RPMI8226 (cell line): Measurements from ENCODE around the gene IL32.

Experiments used
- DNase-seq: peaks from one replicate; pipeline ENCODE4 v3.0.0-alpha.2; 2015

IL32 gene

GRCh38 chr16:3027983-3028715 is 37.3 kb upstream of the IL32 start:
- peak; percentile 97 for DNase-seq

GRCh38 chr16:3028716-3029319 is 36.6 kb upstream of the IL32 start:
- no peak for DNase-seq

DNA sequence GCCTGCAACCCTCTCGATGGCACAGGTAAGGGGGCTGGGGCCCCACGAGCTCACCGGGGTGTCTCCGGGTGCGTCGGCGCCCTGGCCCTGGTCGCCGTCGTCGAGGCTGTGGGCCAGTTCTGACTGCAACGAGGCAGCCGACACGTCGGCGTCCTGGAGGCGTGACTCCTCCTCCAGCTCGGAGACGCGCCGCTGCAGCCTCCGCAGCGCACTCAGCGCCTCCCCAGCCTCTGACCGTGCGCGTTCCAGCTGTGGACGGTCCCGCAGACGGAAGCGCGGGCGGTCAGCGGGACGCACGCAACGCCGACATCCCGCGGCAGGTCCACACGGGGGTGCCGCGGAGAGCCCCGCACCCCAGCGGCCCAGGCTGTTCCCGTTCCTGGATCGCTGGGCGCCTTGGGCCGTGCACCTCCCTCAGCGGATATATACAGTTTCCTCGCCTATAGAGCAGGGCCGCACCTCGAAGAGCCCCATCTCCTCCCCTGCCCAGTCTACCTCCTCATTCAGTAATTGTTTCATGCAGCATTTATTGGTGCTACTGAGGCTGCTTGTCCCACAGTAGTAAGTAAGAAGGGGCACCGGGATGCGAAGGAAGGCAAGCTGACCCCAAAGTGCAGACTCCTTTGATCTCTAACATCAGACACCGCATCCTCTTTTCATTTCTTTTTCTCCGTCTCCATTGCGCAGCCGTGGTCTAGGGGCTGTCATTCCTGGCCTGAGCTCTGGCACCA is 35.8 kb upstream of the IL32 start:
- peak; percentile 74 for DNase-seq

DNA sequence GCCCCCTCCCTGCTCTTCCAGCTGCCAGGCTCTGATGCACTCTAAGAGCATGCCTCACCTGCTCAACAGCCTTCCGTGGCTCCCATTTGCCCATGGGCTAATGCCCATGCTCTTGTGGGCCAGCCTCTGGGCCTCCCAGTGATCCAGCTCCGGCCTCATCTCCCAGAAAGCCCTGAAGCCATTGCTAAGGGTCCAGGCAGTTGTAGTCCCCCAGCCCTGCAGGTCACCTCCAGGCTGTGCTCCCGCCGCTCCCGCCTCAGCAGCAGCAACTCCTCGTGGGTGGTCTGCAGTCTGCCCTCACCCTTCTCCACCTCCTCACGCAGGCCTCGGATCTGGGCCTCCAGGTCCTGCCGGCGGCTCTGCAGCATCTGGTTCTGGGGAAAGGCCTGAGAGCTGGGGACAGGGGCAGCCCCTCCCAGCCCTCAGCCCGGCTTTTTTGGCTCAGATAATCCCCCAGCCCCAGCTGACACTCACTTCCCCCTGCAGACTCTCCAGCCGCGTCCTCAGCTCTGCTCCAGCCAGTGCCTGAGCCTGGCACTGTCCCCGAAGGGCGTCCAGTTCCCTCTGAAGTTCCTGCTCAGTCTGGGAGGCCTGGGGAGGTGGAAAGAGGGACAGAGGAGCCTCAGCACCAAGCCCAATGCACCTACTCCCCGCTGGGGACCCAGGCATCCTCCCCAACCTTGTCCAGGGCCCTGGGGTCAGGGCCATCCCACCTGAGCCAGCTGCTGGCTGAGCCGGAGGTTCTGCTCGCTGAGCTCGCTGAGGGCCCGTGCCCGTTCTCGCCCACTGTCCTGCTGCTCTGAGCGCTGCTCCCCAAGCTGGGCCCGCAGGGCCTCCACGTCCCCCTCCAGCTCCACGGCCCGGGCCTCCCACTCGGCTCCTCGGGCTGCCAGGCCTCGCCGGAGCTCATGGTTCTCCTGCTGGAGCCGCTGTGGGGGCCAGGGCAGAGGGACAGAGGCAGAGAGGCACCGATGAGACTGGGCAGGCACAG is 34.9 kb upstream of the IL32 start:
- no peak for DNase-seq

- peak; percentile 43 for DNase-seq
These were observed 32.8 kb upstream of the IL32 start for GRCh38 chr16:3032624-3033023.

DNA sequence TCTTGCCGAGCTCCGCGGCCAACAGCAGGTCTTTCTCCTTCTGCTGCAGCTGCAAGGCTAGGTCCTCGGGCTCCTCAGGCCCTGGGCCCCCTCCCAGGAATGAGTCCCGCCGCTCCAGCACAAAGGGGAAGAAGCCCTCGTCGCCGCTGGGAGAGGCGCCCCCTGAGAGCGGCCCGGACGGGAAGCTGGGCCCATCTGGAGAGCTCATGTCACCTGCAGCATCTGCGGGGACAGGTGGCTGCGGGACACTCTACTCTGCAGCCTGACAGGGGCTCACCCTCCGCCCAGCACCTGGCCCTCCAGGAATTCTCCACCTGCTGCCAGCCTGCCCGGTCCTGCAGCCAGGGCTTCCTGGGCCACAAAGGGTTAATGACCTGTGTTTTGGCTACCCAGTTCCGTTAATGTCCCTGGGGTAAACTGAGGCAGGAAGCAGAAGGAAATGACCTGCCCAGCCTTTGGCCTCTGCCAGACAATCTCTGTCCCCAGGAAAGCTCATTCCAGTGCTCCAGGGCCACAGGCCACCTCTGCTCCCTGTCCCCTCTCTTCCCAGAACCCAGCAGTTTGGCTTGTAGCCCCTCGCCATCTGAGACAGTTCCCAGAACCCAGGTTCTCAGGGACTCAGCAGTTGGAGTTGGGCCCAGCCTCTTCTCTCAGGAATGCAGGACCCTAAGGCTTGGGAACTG is 30.0 kb upstream of the IL32 start:
- no peak for DNase-seq

- no peak for DNase-seq
These were observed 29.3 kb upstream of the IL32 start for GRCh38 chr16:3035972-3036725.

- no peak for DNase-seq
These were observed 28.6 kb upstream of the IL32 start, which contains the start of gene BICDL2 for GRCh38 chr16:3036726-3037315. TSS of gene BICDL2 (minus strand) at chr16:3036944. CDS start at chr16:3035496, 1,448 bp downstream.

DNA sequence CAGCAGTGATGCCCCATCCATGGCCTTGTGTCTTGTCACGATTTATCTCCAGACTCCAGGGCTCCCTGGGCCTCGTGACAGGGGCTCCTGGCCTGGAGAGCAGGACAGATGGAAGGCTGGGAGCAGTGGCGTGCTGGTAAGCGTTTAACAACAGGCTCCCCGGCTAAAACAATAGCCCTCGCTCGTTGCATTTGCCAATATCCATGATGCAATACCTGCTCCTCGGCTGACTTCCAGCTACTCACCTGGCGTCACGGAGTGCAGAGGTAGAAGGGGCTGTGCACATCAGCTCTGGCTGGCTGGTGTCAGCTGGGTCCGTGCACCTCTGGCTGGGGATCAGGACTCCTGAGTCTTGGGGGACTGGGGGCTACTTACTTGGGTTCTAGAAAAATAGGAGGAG is 27.2 kb upstream of the IL32 start:
- DNase-seq = peak; percentile 40

- DNase-seq = no peak
These were observed 26.5 kb upstream of the IL32 start for GRCh38 chr16:3038896-3039295.

- no peak for DNase-seq
These were observed 23.1 kb upstream of the IL32 start for GRCh38 chr16:3042376-3042775.

- no peak for DNase-seq
These were observed 20.7 kb upstream of the IL32 start for GRCh38 chr16:3044708-3045107.

DNA sequence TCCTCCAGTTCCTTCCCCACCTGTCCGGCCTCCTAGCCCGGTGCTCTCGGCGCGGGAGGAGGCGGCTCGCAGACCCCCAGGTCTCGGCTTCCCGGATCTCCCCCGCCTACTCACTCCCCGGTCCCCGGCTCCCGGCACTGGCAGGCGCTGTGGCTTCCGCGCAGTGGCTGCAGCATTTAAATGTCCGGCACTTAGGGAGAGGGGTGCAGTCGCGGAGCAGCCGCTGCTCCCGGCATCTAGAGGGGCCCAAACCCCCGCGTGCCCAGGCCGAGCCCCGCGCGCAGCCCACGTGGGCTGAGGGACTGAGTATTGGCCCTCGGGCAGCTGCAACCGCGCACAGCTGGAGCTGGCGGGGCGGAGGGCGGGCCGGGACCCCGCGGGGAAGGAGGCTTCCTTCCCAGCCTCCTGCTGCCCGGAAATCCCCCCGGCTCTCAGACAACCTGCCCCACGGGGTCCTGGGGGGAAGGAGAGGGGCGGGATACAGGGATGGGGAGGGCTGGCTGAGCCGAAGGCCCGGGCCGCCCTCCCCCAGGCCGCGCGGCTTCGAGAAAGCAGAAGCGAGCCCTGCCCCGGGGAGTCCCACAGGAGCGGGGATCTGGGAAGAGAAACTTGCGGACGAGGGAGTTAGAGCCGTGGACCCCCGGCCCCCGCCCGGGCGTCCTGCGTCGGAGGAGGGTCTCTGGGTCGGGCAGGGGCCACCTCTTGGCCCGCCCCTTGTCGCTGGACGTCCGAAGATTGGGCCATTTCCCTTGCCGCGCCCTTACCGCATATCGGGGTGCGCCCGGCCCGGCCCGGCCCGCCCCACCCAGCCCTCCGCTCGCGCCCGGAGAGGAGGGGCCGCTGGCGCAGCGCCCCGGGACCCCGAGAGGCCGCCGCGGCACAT is 19.4 kb upstream of the IL32 start, which contains the start of gene MMP25:
MMP25 (plus strand) TSS at position 804 of the 883 bp plus-strand sequence. CDS start 357 bp downstream, outside the sequence.
- peak; percentile 60 for DNase-seq

DNA sequence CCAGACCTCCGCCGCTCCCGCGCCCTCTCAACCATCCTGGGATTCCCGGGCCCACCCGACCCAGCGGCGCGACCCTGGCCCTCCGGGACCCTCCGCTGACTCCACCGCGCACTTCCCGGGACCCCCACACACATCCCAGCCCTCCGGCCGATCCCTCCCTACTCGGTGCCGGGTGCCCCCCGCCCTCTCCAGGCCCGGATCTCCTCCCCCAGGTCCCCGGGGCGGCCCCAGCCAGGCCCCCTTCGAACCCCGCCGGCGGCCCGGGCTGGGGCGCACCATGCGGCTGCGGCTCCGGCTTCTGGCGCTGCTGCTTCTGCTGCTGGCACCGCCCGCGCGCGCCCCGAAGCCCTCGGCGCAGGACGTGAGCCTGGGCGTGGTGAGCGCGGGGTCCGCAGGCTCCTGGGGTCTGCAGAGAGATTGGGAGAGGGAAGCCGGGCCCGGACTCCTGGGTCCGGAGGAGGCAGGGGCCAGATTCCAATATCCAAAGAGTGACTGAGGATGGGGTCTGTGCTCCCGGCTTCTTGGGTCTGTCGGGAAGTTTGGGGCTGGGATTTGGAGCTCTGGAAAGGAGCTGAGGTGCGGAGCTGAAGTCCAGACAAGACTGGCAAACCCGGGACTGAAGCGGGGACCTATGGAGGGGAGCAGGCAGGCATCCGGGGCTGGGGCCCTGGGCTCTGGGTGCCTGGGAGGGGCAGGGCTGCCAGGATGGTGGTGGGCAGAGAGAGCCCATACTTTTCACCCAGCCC is 18.6 kb upstream of the IL32 start:
- no peak for DNase-seq

DNA sequence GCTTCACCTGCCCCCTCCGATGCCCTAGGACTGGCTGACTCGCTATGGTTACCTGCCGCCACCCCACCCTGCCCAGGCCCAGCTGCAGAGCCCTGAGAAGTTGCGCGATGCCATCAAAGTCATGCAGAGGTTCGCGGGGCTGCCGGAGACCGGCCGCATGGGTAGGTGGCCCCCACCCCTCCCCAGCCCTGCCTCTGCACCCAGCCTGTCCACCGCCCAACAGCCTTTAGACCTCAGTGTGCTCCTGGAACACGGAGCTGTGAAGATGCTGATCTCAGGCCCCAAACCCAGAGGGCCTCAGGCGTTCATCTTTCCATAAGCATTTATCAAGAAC is 18.1 kb upstream of the IL32 start:
- DNase-seq = no peak

DNA sequence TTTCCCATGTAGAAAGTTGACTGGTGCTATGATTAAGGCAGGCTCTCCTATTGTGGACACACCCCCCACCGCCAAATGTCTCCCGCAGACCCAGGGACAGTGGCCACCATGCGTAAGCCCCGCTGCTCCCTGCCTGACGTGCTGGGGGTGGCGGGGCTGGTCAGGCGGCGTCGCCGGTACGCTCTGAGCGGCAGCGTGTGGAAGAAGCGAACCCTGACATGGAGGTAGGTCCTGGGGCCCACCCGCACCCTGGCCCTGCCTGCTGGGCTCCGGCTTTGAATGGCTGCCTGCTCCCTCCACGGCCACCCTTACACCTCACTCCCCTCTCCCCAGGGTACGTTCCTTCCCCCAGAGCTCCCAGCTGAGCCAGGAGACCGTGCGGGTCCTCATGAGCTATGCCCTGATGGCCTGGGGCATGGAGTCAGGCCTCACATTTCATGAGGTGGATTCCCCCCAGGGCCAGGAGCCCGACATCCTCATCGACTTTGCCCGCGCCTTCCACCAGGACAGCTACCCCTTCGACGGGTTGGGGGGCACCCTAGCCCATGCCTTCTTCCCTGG is 15.4 kb upstream of the IL32 start:
- no peak for DNase-seq

DNA sequence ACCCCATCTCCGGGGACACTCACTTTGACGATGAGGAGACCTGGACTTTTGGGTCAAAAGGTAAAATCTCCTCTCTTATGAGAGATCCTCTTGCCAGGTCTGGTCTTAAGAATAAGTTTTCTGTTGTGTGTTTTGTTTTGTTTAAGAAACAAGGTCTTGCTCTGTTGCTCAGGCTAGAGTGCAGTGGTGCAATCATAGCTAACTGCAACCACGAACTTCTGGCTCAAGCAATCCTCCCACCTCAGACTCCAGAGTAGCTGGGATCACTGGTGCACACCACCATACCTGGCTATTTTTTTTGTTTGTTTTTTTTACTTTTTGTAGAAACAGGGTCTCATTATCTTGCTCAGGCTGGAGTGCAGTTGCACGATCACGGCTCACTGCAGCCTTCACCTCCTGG is 15.0 kb upstream of the IL32 start:
- DNase-seq = no peak

GRCh38 chr16:3051009-3051408 is 14.4 kb upstream of the IL32 start:
- DNase-seq = no peak

- no peak for DNase-seq
These were observed 13.9 kb upstream of the IL32 start for GRCh38 chr16:3051494-3051893.
